Measurements from ENCODE around the gene ATAD3A.
"Not testable (repeated sequence)": the region's sequence is repeated elsewhere in the genome, so short reads cannot be mapped to it uniquely, and the experiment has no call there.

Gene ATAD3A

DNA sequence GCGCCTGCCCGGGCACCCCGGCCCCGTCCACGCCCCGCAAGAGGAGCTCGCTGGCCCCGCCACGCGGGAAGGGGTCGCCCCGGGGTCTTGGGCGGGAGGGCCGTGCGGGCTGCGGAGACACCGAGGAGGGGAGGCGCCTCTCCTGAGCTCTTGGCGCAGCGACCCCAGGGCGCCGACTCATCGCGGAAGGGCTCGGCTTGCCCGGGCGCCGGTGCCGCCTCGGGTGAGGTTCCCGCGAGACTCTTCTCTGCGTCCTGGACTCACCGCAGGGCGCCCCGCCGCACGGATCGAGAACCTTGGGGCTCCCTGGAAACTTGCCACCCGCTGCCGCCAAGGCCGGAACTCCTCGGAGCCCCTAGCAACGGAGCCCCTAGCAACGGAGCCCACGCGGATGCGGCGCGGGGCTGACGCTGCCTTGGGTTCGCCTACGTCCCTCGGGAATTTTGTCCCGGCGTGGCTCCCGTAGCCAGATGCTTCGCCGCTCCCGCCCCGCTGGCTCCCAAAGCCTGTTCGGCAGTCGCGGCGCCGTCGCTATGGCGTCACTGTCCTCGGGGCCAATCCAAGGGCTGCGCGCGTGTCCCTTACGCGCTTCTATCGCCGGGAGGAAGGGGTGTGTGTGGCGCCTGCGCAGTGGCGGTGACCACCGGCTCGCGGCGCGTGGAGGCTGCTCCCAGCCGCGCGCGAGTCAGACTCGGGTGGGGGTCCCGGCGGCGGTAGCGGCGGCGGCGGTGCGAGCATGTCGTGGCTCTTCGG, at the start of gene ATAD3A:
Gene ATAD3A, plus strand, starts transcription at position 630 of the 753 bp plus-strand sequence. Its CDS starts 107 bp downstream, at position 737.
- DNase-seq (ENCODE audit: low spot score), result peak; percentile 97

DNA sequence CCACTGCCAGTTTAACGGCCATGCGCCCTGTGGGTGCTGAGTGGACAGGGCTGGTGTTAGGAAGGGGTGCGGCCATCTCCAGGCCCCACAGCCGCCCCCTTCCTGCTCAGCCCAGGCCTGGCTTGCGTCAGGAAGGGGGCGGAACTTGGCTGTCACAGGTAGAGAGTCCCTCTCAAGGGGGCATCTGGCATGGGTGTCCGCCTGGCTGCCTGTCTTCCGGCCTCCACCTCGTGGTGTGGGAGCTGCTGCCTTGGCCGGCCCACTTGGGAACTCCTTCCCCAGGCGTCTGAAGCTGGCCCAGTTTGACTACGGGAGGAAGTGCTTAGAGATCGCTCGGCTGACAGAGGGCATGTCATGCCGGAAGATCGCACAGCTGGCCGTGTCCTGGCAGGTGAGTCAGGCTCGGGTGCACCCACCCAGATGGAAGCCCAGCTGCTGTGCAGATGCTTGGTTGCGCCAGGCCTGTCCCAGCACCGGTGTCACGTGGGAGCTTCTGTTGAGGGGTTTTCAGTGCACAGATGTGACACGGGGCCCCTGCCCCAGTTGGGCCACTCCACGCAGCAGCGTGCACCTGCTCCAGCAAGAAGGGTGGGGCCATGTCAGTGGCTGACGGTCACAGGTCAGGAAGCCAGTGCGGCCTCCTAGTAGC, 49.5 kb upstream of the ATAD3A start:
- no peak for DNase-seq (ENCODE audit: low spot score)

DNA sequence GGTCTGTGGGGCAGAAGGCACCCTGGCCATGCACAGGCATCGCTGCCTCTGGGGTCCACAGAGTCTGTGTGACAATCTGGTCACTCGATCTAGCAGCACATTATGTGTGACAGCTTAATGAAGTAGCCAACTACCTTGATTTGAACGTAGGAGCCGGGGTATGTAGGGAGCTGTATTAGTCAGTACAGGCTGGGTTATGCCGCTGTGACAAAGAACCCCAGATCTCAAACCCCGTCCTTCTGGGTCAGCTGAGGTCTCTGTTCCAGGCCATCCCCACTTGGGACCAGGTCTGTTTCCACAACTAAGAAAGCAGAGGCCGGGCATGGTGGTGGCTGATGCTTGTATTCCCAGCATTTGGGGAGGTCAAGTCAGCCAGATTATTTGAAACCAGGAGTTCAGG, 48.6 kb upstream of the ATAD3A start:
- DNase-seq (ENCODE audit: low spot score), result no peak

DNA sequence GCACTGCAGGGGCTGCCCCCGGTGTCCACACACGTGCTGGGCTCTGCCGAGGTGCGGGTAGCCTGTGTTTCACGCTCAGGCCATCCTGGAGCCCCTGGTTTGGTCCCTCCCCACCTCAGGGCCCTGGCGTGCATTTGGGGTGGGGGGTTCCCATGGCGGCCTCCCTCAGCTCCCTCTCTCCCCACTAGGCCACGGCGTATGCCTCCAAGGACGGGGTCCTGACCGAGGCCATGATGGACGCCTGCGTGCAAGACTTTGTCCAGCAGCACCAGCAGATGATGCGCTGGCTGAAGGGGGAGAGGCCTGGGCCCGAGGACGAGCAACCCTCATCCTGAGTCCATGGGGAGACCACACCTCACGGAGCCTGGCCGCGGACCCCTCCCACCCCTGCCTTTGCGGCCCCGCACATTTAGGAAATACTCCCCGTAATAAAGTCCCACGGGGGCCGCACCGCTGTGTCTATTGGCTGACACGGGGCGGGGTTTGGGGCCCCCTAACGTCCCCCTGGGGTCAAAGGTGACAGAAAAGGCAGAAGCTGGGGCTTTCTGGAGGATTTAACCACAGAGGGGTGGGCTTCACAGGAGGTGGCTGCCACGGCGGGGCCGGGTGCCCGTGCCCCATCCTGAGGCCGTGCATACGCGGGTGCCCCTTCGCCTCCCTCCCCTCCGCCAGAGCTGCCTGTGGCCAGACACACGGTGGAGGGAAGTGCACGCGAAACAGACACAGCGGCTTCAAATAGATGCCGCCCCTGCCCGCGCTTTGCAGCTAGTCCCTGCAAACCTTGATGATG, 43.6 kb upstream of the ATAD3A start:
- not testable (repeated sequence) for DNase-seq (ENCODE audit: low spot score)

DNA sequence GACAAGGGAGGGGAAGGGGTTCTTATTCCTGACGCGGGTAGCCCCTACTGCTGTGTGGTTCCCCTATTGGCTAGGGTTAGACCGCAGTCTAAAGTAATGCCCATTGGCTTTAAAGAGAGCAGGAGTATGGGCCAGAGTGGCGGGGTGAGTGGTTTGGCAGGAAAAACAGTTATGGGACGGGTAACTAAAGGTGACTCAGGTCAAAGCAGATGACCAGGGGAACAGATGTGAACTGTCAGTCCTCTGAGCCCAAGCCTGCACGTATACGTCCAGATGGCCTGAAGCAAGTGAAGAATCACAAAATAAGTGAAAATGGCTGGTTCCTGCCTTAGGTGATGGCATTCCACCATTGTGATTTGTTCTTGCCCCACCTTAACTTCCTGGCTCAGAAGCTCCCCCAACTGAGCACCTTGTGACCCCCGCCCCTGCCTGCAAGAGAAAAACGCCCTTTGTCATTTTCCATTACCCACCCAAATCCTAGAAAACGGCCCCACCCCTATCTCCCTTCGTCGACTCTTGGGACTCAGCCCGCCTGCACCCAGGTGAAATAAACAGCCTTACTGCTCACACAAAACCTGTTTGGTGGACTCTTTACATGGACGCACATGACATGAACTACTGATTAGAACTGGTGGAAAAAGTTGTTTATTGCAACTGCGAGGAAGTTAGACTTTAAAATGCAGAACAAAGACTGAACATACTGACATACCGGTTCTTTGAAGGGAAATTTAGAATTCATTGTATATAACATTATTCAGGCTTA, 41.2 kb upstream of the ATAD3A start:
- DNase-seq (ENCODE audit: low spot score), result no peak

DNA sequence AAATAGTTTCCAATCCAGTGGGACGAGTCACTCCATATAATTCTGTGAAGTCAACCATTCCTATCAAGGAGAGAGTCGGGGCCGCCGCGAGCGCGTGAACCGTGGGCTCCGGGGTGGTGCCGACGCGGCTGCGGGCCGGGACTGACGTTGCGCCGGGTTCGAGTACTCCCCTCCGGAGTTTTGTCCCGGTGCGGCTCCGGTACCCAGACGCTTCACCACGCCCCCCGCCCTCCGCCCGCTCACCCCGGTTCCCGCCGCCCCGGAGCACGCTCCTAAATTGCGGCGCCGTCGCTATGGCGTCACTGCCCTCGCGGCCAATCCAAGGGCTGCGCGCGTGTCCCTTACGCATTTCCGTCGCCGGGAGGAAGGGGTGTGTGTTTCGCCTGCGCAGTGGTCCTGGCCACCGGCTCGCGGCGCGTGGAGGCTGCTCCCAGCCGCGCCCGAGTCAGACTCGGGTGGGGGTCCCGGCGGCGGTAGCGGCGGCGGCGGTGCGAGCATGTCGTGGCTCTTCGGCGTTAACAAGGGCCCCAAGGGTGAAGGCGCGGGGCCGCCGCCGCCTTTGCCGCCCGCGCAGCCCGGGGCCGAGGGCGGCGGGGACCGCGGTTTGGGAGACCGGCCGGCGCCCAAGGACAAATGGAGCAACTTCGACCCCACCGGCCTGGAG, 40.4 kb upstream of the ATAD3A start, which contains the start of gene ATAD3B:
Gene ATAD3B, plus strand, starts transcription at position 377 of the 664 bp plus-strand sequence. Its CDS starts 120 bp downstream, at position 497.
- peak; percentile 96 for DNase-seq (ENCODE audit: low spot score)

DNA sequence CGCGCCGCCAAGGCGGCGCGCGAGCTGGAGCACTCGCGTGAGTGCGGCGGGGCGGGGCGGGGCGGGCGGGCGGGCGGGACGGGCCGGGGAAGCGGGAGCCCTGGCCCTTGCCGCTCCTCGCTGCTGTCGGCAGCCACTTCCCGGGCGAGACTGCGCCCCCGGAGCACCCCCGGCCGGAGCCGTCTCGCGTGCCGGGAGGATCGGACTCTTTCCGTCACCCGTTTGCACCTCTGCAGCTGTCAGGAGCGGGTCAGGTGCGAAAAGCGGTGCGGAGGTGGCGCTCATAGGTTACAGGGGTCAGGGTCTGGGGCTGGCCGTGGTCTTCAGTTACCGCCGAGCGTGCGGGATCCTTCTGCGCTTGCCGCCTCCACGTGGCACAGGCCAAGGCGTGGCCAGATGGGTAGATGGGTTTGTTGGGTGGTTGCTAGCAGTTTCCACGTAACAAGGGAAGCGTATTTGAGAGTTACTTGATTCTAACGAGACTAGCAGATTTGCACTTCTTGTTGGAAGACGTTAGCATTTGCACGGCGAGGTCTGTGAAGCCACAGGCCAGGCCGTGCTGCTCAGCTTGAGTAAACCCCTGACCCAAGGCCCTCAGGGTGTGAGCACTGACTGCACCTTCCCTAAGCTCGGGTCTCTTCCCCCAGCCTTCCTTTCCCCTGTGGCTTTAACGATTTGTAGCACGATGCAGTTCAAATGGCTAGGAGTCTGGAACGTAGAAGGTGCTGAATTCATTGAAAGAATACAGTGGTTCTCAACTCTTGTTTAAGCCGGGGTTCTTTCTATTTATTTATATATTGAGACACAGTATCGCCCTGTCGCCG, 39.7 kb upstream of the ATAD3A start:
- DNase-seq (ENCODE audit: low spot score), result not testable (repeated sequence)

DNA sequence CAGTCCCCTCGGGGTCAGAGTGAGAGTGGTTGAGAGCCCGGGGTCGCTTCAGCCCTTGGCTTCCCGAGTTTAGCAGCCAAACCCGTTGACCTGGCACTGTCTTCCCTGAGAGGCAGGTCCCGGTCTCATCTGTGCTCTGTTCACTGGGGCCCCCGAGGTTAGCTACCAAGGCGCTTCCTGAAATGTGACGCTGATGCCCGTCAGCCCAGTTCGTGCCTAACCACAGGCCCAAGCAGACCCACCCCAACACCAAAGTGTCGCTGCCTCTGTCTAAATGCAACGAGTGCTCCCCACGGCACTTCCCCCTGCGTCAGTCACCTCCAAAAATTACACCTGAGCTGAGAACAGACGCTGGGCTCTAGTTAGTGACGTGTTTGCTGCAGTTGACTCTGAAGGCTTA, 36.0 kb upstream of the ATAD3A start:
- not testable (repeated sequence) for DNase-seq (ENCODE audit: low spot score)

DNA sequence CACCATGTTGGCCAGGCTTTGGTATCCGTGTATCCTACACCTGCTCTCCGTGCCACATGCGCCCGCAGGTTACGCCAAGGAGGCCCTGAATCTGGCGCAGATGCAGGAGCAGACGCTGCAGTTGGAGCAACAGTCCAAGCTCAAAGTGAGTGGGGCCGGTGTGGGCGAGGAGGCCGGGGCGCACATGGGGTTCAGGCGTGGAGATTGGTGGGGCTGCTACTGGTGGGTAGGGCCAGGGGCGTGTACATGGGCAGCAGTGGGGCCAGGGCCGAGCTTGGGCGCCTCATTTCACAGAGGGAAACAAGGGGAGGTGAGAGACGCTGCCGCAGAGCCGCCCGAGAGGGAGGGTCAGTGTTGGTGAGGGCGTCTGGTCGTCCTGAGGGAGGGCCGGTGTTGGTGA, 34.8 kb upstream of the ATAD3A start:
- DNase-seq (ENCODE audit: low spot score), result no peak

DNA sequence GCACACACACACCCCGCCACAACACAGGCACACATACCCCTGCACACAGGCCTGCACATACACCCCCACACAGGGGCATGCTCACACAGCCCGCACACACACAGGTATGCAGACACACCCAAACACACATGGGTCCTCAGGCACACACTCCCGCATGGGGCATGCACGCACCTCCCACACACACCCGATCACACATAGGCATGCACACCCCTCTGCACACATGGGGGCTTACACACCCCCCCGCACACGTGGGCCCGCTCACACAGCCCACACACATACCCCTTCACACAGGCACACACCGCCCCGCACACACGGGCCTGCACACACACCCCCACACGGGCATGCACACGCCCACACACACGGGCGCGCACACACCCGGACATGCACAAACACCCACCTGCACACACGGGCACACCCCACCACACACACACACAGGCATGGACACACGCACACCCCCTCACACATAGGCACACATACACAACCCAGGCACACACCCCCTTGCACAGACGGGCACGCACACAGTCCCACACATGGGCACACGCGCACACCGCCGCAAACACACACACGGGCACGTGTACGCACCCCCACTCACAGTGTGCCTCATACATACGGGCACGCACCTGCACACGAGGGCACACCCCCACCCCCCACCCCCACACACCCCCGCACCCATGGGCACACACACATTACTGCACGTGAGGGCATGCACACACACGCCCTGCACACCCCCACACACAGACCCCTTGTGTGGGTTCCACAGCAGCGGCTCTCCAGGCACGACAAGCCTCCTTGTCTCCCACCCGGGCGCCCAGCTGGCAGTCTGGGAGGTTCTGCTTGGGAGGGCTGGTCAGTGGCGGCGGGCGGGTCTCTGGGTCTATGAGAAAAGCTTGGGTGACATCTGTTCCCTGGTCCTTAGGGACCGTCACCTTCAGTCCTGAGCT, 32.1 kb upstream of the ATAD3A start:
- DNase-seq (ENCODE audit: low spot score), result no peak

DNA sequence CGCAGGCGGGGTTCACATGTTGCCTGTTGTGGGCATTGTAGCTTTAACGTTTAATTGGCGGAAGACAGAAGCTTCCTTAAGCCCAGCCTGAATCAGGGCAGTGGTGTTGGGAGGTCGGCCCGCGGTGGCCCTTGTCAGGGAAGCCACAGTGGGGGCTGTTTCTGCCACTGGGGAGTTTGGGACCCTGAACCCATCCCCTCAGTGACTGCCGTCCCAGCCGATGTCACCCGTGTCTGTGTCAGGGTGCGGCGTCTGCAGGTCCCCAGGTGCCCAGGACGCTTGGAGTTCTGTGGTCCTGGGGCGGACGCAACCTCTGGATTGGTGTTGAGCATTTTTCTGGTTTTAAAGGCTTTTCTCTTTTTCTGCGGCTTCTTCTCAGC, 31.5 kb upstream of the ATAD3A start:
- not testable (repeated sequence) for DNase-seq (ENCODE audit: low spot score)

DNA sequence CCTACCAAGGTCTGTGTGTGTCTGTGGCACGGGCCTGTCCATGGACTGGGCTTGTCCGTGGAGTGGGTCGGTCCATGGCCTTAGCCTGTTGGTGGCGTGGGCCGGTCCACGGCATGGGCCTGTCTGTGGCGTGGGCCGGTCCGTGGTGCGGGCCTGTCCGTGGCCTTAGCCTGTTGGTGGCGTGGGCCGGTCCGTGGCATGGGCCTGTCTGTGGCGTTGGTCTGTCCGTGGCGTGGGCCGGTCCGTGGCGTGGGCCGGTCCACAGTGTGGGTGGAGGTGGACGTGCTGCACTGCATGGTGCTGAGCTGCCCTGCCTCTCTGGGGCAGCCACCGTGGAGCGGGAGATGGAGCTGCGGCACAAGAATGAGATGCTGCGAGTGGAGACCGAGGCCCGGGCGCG, 30.2 kb upstream of the ATAD3A start:
- not testable (repeated sequence) for DNase-seq (ENCODE audit: low spot score)

DNA sequence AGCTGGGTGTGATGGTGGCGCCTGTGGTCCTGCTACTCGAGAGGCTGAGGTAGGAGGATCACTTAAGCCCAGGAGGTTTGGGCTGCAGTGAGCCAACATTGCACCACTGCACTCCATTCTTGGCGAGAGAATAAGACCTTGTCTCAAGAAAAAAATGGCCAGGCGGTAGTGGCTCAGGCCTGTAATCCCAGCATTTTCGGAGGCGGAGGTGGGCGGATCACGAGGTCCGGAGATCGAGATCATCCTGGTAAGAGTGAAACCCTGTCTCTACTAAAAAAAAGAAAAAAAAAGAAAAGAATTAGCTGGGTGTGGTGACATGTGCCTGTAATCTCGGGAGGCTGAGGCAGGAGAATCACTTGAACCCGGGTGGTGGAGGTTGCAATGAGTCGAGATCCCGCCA, 29.1 kb upstream of the ATAD3A start:
- DNase-seq (ENCODE audit: low spot score), result no peak

DNA sequence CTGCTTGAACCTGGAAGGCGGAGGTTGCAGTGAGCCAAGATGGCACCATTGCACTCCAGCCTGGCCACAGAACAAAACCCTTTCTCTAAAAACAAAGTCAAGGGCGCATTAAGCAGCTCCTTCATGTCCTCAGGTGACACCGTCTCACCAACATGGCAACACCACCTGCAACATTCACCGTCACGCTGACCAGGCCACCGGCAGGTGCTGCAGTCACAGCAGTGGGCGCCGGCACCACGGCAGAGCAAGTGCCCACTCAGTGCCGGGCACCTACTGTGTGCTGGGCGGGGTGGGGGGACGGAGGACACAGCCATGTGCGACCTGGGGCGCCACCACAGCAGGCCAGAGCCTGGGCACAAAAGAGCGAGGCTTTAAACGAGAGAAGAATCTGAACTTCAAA, 28.2 kb upstream of the ATAD3A start:
- DNase-seq (ENCODE audit: low spot score), result no peak

DNA sequence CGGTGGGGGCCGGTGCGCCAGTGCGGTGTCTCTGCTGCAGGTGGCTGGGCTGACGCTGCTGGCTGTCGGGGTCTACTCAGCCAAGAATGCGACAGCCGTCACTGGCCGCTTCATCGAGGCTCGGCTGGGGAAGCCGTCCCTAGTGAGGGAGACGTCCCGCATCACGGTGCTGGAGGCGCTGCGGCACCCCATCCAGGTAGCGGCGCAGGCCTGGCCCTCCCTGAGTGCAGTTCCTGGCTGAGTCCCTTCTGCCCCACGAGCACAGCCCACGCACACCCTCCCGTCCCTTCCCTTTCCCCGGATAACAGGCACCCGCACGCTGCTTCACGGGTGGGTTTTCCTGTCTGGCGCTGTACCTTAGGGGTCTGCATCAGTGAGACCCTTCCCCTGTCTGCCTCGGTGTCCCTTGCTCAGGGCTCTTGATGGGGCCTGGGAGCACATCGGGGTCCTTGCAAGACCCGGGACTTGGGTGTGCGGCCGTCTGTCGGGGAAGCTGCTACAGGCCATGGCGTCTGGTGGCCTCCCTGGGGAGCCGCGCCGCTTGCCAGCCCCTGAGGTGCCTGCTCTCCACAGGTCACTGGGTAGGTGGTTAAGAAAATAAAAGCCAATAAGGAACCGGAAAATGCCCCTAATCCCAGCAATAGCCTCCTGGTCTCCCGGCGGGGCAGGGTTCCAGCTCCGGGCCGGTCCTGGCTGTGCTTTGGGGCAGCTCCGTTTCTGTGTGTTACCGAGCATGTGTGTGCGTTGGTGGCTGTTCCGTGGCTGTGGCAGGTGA, 26.8 kb upstream of the ATAD3A start:
- DNase-seq (ENCODE audit: low spot score), result not testable (repeated sequence)

DNA sequence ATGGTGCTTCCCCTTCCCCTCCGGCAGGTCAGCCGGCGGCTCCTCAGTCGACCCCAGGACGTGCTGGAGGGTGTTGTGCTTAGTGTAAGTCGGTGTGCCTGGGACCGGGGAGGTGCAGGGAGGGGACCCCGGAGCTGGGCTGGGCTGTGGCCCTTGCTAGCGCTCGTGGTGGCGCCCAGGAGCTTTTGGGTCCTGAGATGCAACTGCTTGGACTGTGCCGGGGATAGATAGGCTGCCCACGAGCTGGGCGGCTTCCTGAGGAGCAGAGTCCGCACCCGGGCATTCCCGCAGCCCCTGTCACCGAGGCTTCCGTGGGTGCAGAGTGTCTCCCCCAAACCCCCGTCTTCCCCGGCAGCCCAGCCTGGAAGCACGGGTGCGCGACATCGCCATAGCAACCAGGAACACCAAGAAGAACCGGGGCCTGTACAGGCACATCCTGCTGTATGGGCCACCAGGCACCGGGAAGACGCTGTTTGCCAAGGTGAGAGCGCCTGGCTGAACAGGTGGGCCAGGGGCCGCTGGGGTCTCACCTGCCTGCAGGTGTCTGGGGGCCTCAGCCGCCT, 26.1 kb upstream of the ATAD3A start:
- not testable (repeated sequence) for DNase-seq (ENCODE audit: low spot score)

DNA sequence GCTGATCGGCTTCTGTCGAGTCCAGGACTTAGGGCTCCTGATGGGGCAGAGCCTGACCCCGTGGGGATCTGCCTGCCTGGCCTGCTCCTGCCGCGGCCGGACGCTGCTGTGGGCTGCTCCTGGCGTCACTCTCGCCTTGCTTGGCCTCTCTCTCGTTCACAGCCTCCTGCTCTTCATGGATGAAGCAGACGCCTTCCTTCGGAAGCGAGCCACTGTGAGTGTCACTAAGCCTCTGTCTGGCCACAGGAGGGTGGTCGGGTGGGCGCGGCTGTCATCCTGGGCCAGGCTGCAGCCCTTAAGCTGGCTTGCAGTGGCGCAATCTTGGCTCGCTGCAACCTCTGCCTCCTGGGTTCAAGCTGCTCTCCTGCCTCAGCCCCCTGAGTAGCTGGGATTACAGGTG, 24.3 kb upstream of the ATAD3A start:
- DNase-seq (ENCODE audit: low spot score), result no peak

DNA sequence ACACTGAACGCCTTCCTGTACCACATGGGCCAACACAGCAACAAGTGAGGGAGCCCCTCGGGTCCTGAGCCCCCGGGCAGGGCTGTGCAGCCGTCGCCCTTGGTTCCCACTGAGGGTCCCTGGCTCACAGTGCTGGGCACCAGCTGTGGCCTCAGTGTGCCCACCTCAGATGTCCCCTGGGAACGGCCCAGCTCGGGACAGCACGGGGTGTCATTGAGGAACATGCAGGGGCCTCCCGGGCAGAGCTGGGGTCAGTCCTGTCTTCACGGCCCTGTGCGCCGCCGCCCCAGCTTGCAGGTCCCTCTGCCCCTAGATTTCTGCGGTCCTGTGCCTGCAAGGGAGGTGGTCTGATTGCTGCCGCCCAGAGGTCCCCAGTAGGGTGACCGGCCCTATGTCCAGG, 22.7 kb upstream of the ATAD3A start:
- no peak for DNase-seq (ENCODE audit: low spot score)
